K562 (cell line): Measurements from ENCODE around the gene TMEM185B. TPM values are rescaled to one million over a fixed set of nuclear protein-coding genes. Genes with fewer than 3 reads are reported as not detected.

Experiments used
- ARID1B ChIP-seq: fragments of 450-650 bp; IDR thresholded peaks from 2 replicates; pipeline ENCODE4 v1.6.1; 2016; ENCODE audit warnings: antibody characterized with exemption, mild to moderate bottlenecking, inconsistent platforms
- ATF2 ChIP-seq: sonication (generic); formaldehyde crosslinking; IDR thresholded peaks from 2 replicates; pipeline ENCODE4 v1.8.1; 2022; ENCODE audit warnings: missing genetic modification reagents
- BRD9 ChIP-seq: fragments of 450-650 bp; IDR thresholded peaks from 2 replicates; pipeline ENCODE4 v1.6.1; 2018; ENCODE audit warnings: low read depth; ENCODE audit not compliant: partially characterized antibody
- CBFA2T2 ChIP-seq: fragments of 450-650 bp; conservative IDR thresholded peaks from 2 replicates; pipeline ENCODE4 v1.6.1; 2017; ENCODE audit warnings: mild to moderate bottlenecking
- CEBPG ChIP-seq, 3 experiments: fragments of 200-800 bp in 1 of 3; sonication (Bioruptor generic) in 1 of 3; sonication (generic) in 1 of 3; formaldehyde crosslinking in 1 of 3; IDR thresholded peaks in 2 of 3; conservative IDR thresholded peaks in 1 of 3; 2 replicates each; pipeline versions ENCODE4 v1.6.1 to v1.8.0; 2016 to 2022; ENCODE audit warnings: missing compliant biosample characterization in 2 of 3, missing genetic modification characterization in 2 of 3, mild to moderate bottlenecking in 1 of 3, missing genetic modification reagents in 1 of 3
- DDX20 ChIP-seq: fragments of 450-650 bp; IDR thresholded peaks from 2 replicates; pipeline ENCODE4 v1.6.1; 2016; ENCODE audit warnings: missing genetic modification characterization, low read depth, mild to moderate bottlenecking, missing compliant biosample characterization, moderate library complexity
- DPF2 ChIP-seq: fragments of 450-650 bp; IDR thresholded peaks from 2 replicates; pipeline ENCODE4 v1.6.1; 2016
- EHMT2 ChIP-seq: fragments of 450-650 bp; IDR thresholded peaks from 2 replicates; pipeline ENCODE4 v1.6.1; 2018; ENCODE audit warnings: antibody characterized with exemption
- EP300 ChIP-seq: IDR thresholded peaks from 2 replicates; pipeline ENCODE4 v1.6.1; 2012; ENCODE audit warnings: low read length, improper control_type of control experiment
- HDAC3 ChIP-seq: fragments of 450-650 bp; IDR thresholded peaks from 2 replicates; pipeline ENCODE4 v1.6.1; 2018; ENCODE audit warnings: borderline replicate concordance, mild to moderate bottlenecking, moderate library complexity; ENCODE audit not compliant: partially characterized antibody
- HMG20B ChIP-seq: fragments of 250-450 bp; sonication (Bioruptor Pico); IDR thresholded peaks from 2 replicates; pipeline ENCODE4 v1.5.0; 2021; ENCODE audit warnings: mild to moderate bottlenecking
- JUND ChIP-seq, 2 experiments: IDR thresholded peaks; 2 replicates in 1 of 2; 3 replicates in 1 of 2; pipeline ENCODE4 v1.6.1; 2011; ENCODE audit warnings: borderline replicate concordance in 2 of 2, low read depth in 2 of 2, low read length in 2 of 2, improper control_type of control experiment in 1 of 2, missing biosample characterization in 1 of 2, missing genetic modification characterization in 1 of 2, missing genetic modification reagents in 1 of 2
- L3MBTL2 ChIP-seq: fragments of 450-650 bp; IDR thresholded peaks from 2 replicates; pipeline ENCODE4 v1.6.1; 2016; ENCODE audit warnings: mild to moderate bottlenecking, moderate library complexity
- MEIS2 ChIP-seq: fragments of 450-650 bp; IDR thresholded peaks from 2 replicates; pipeline ENCODE4 v1.6.1; 2014; ENCODE audit warnings: mild to moderate bottlenecking; ENCODE audit not compliant: partially characterized antibody
- NCOA1 ChIP-seq: fragments of 450-650 bp; IDR thresholded peaks from 2 replicates; pipeline ENCODE4 v1.6.1; 2016; ENCODE audit warnings: low read depth
- NCOA2 ChIP-seq, 2 experiments: fragments of 450-650 bp; IDR thresholded peaks; 2 replicates each; pipeline ENCODE4 v1.6.1; 2018; ENCODE audit warnings: mild to moderate bottlenecking in 2 of 2, moderate library complexity in 1 of 2; ENCODE audit not compliant: partially characterized antibody in 2 of 2
- NCOR1 ChIP-seq: fragments of 450-650 bp; IDR thresholded peaks from 2 replicates; pipeline ENCODE4 v1.6.1; 2016; ENCODE audit warnings: mild to moderate bottlenecking, moderate library complexity
- NFXL1 ChIP-seq: fragments of 450-650 bp; formaldehyde crosslinking; IDR thresholded peaks from 2 replicates; pipeline ENCODE4 v1.4.0; 2021; ENCODE audit warnings: mild to moderate bottlenecking
- NRF1 ChIP-seq, 2 experiments: fragments of 450-650 bp; IDR thresholded peaks in 1 of 2; conservative IDR thresholded peaks in 1 of 2; 2 replicates each; pipeline ENCODE4 v1.6.1; 2014; ENCODE audit warnings: mild to moderate bottlenecking in 2 of 2
- PCBP2 ChIP-seq: fragments of 200-400 bp; formaldehyde crosslinking; IDR thresholded peaks from 2 replicates; pipeline ENCODE4 v1.6.1; 2018; ENCODE audit warnings: low read length, low read depth, mild to moderate bottlenecking, moderate library complexity; ENCODE audit not compliant: poor library complexity, severe bottlenecking
- PKNOX1 ChIP-seq: fragments of 450-650 bp; IDR thresholded peaks from 2 replicates; pipeline ENCODE4 v1.6.1; 2016
- PURB ChIP-seq: sonication (generic); formaldehyde crosslinking; IDR thresholded peaks from 2 replicates; pipeline ENCODE4 v1.9.0; 2021; ENCODE audit warnings: low read depth, mild to moderate bottlenecking, missing genetic modification reagents
- RNF2 ChIP-seq: sonication (generic); IDR thresholded peaks from 2 replicates; pipeline ENCODE4 v1.6.1; 2016
- SAP30 ChIP-seq: fragments of 200-600 bp; sonication (generic); IDR thresholded peaks from 2 replicates; pipeline ENCODE4 v1.6.1; 2012; ENCODE audit warnings: borderline replicate concordance, low read depth, mild to moderate bottlenecking, moderate library complexity, low read length, control low read depth, inconsistent platforms; ENCODE audit not compliant: insufficient read depth, poor library complexity, severe bottlenecking
- SMAD4 ChIP-seq: fragments of 250-450 bp; sonication (Bioruptor Pico); conservative IDR thresholded peaks from 2 replicates; pipeline ENCODE4 v1.8.0; 2021; ENCODE audit warnings: inconsistent platforms, mild to moderate bottlenecking, moderate library complexity
- SMARCC2 ChIP-seq: fragments of 450-650 bp; IDR thresholded peaks from 2 replicates; pipeline ENCODE4 v1.6.1; 2017; ENCODE audit warnings: antibody characterized with exemption, moderate library complexity, mild to moderate bottlenecking, low read depth
- ZBTB8A ChIP-seq: fragments of 450-650 bp; IDR thresholded peaks from 2 replicates; pipeline ENCODE4 v1.6.1; 2018; ENCODE audit warnings: mild to moderate bottlenecking, moderate library complexity; ENCODE audit not compliant: partially characterized antibody
- ZEB2 ChIP-seq: fragments of 450-650 bp; IDR thresholded peaks from 2 replicates; pipeline ENCODE4 v1.6.1; 2016
- ZNF175 ChIP-seq: fragments of 200-800 bp; sonication (Bioruptor generic); IDR thresholded peaks from 2 replicates; pipeline ENCODE4 v1.6.1; 2016; ENCODE audit warnings: low read depth, mild to moderate bottlenecking, missing genetic modification characterization, missing compliant biosample characterization
- polyA plus RNA-seq, 8 experiments: library from polyadenylated mRNA; depleted of rRNA in 4 of 8; stranded (reverse) in 5 of 8; unstranded in 3 of 8; fragments of >200 nt; fragmentation: Nextera tagmentation in 2 of 8; fragmentation: Illumina TruSeq in 1 of 8; extraction: Ambion mirVana in 2 of 8; extraction: Trizol in 1 of 8; gene quantifications; 2 replicates each; pipeline versions ENCODE4 v1.2.1 to v1.2.3, GENCODE V29; 2011 to 2014; ENCODE audit warnings: inconsistent platforms in 1 of 8, missing spikeins in 1 of 8
- total RNA-seq, 7 experiments: library from RNA; depleted of rRNA in 6 of 7; stranded (reverse); fragments of >200 nt in 6 of 7; fragmentation: Illumina TruSeq in 2 of 7; extraction: Trizol in 2 of 7; gene quantifications; 2 replicates each; pipeline versions ENCODE4 v1.2.1 to v1.2.3, GENCODE V29; 2011 to 2021; ENCODE audit warnings: low replicate concordance in 1 of 7

TMEM185B gene
- total and polyA plus RNA-seq, 9 of the 15 experiments (the other 6 are each of a cell fraction or from before 2014, with no cell fraction given): 2.9 to 28.2 (median 11.5) TPM

- TF ChIP-seq SMAD4 (CRISPR knock-in tag) (no peak), CEBPG (CRISPR knock-in tag; IDR thresholded peaks at IDR 0.05) (peak; percentile 57; the same call in 1 of the 2 replicates), CEBPG (tag; conservative IDR thresholded peaks at IDR 0.05 in 1 of 2, IDR thresholded peaks at IDR 0.05 in 1 of 2) (peak; percentile 59 to 75), NCOR1 (peak; percentile 42), BRD9 (no peak), NCOA1 (0 out of 2 replicates have a peak, but pooled peaks have one; percentile 23), PKNOX1 (peak; percentile 75), SAP30 (no peak), NFXL1 (CRISPR knock-in tag) (no peak), NRF1 (conservative IDR thresholded peaks at IDR 0.05 in 1 of 2, IDR thresholded peaks at IDR 0.05 in 1 of 2) (peak in 1 of 2 experiments; percentile 9; a peak in 2 of 4 replicates), PCBP2 (no peak), RNF2 (peak; percentile 86; the same call in 1 of the 2 replicates), DPF2 (peak; percentile 75), EP300 (peak; percentile 94), ARID1B (peak; percentile 67), ZBTB8A (no peak), CBFA2T2 (peak; percentile 23; the same call in 1 of the 2 replicates), ZNF175 (CRISPR knock-in tag) (no peak), JUND (IDR thresholded peaks at IDR 0.05; ENCODE audit: borderline replicate concordance, low read depth, low read length) (peak; percentile 49; the same call in 1 of the 2 replicates), JUND (tag; IDR thresholded peaks at IDR 0.05; ENCODE audit: borderline replicate concordance, low read depth, low read length) (peak; percentile 42; the same call in 1 of the 3 replicates), NCOA2 (IDR thresholded peaks at IDR 0.05; ENCODE audit: partially characterized antibody in 2 of 2) (no peak), ATF2 (CRISPR knock-in tag) (no peak), L3MBTL2 (0 out of 2 replicates have a peak, but pooled peaks have one; percentile 42), EHMT2 (peak; percentile 16; the same call in 1 of the 2 replicates), MEIS2 (peak; percentile 74), PURB (CRISPR knock-in tag) (no peak), HMG20B (CRISPR knock-in tag) (no peak), HDAC3 (peak; percentile 64), SMARCC2 (no peak), ZEB2 (no peak), DDX20 (tag) (no peak)
These were observed 28.7 kb upstream of the TMEM185B start (continued) for GRCh38 chr2:120251880-120252224.
